Stimulated activated naive CD8-positive, alpha-beta T cell treated with anti-CD3 and anti-CD28 coated beads, Interleukin-15, Interleukin-2, amounts not matched to agents 100 ng/mL and 50 ng/mL, for 24 hours (primary cell): ENCODE results near the gene ABCB1.

ENCODE experiments used
- H3K27ac Mint-ChIP-seq: one replicate; pipeline ENCODE4 v1.8.0; 2021; ENCODE audit warnings: mild to moderate bottlenecking, mixed read lengths
- H3K27me3 Mint-ChIP-seq: one replicate; pipeline ENCODE4 v1.8.0; 2021; ENCODE audit warnings: mixed read lengths
- H3K36me3 Mint-ChIP-seq: one replicate; pipeline ENCODE4 v1.8.0; 2021; ENCODE audit warnings: low read depth, mixed read lengths
- H3K4me1 Mint-ChIP-seq: one replicate; pipeline ENCODE4 v1.8.0; 2021; ENCODE audit warnings: low read depth, mixed read lengths
- H3K4me3 Mint-ChIP-seq: one replicate; pipeline ENCODE4 v1.8.0; 2021; ENCODE audit warnings: mild to moderate bottlenecking, mixed read lengths
- H3K9me3 Mint-ChIP-seq: one replicate; pipeline ENCODE4 v1.8.0; 2021; ENCODE audit warnings: mixed read lengths

The ABCB1 gene

GRCh38 chr7:87600130-87601124 is at the start of gene ABCB1:
TSS of gene ABCB1 (minus strand) at chr7:87600884. CDS start at chr7:87600184, 700 bp downstream.
- H3K27me3 Mint-ChIP-seq = peaks cover 25% of the 10 kb centered on the region
- peak within 1 kb of the TSS; percentile 83 for H3K4me3 Mint-ChIP-seq

GRCh38 chr7:87648316-87648715 is 47.6 kb upstream of the ABCB1 start:
- no peaks in the 10 kb centered on the region for H3K36me3 Mint-ChIP-seq
- peaks cover 6% of the 10 kb centered on the region for H3K27me3 Mint-ChIP-seq
- no peaks in the 10 kb centered on the region for H3K4me1 Mint-ChIP-seq
- H3K27ac Mint-ChIP-seq = no peak overlapping the region
- H3K9me3 Mint-ChIP-seq = no peaks in the 10 kb centered on the region
- no peak overlapping the region for H3K4me3 Mint-ChIP-seq

More at GRCh38 chr7:87600130-87601124, at the start of gene ABCB1:
- H3K27ac Mint-ChIP-seq = peak within 1 kb of the TSS; percentile 80
- H3K9me3 Mint-ChIP-seq = no peaks in the 10 kb centered on the region
- no peaks in the 10 kb centered on the region for H3K36me3 Mint-ChIP-seq
- H3K4me1 Mint-ChIP-seq = peaks cover 34% of the 10 kb centered on the region

- Mint-ChIP-seq H3K27me3 (peaks cover 6% of the 10 kb centered on the region), H3K9me3 (no peaks in the 10 kb centered on the region), H3K4me1 (no peaks in the 10 kb centered on the region), H3K27ac (no peak overlapping the region), H3K36me3 (no peaks in the 10 kb centered on the region), H3K4me3 (no peak overlapping the region)
Measured at GRCh38 chr7:87645446-87645845, 44.8 kb upstream of the ABCB1 start.

- no peaks in the 10 kb centered on the region for H3K27me3 Mint-ChIP-seq
Measured at GRCh38 chr7:87635921-87636320, 35.2 kb upstream of the ABCB1 start.

GRCh38 chr7:87628780-87629569 is 28.3 kb upstream of the ABCB1 start:
- Mint-ChIP-seq H3K27me3 (peaks cover 10% of the 10 kb centered on the region), H3K36me3 (no peaks in the 10 kb centered on the region), H3K27ac (no peak overlapping the region), H3K4me1 (peaks cover 8% of the 10 kb centered on the region), H3K4me3 (peak overlapping the region; percentile 77), H3K9me3 (no peaks in the 10 kb centered on the region)

More at GRCh38 chr7:87635921-87636320, 35.2 kb upstream of the ABCB1 start:
- H3K4me1 Mint-ChIP-seq = no peaks in the 10 kb centered on the region
- no peak overlapping the region for H3K27ac Mint-ChIP-seq
- no peaks in the 10 kb centered on the region for H3K36me3 Mint-ChIP-seq
- H3K9me3 Mint-ChIP-seq = no peaks in the 10 kb centered on the region
- H3K4me3 Mint-ChIP-seq = no peak overlapping the region

- Mint-ChIP-seq H3K27ac (no peak overlapping the region), H3K4me1 (peaks cover 8% of the 10 kb centered on the region), H3K36me3 (no peaks in the 10 kb centered on the region), H3K4me3 (peak overlapping the region; percentile 77), H3K27me3 (peaks cover 10% of the 10 kb centered on the region), H3K9me3 (no peaks in the 10 kb centered on the region)
Measured at GRCh38 chr7:87627634-87627994, 26.9 kb upstream of the ABCB1 start.

GRCh38 chr7:87625101-87625500 is 24.4 kb upstream of the ABCB1 start:
- Mint-ChIP-seq H3K36me3 (no peaks in the 10 kb centered on the region), H3K9me3 (no peaks in the 10 kb centered on the region), H3K4me3 (no peak overlapping the region), H3K27ac (no peak overlapping the region), H3K27me3 (peaks cover 19% of the 10 kb centered on the region), H3K4me1 (peaks cover 8% of the 10 kb centered on the region)

GRCh38 chr7:87624628-87625027 is 23.9 kb upstream of the ABCB1 start:
- no peak overlapping the region for H3K27ac Mint-ChIP-seq
- H3K4me1 Mint-ChIP-seq = peaks cover 8% of the 10 kb centered on the region
- H3K9me3 Mint-ChIP-seq = no peaks in the 10 kb centered on the region
- H3K4me3 Mint-ChIP-seq = no peak overlapping the region
- H3K36me3 Mint-ChIP-seq = no peaks in the 10 kb centered on the region
- peaks cover 19% of the 10 kb centered on the region for H3K27me3 Mint-ChIP-seq

GRCh38 chr7:87615197-87615596 is 14.5 kb upstream of the ABCB1 start:
- Mint-ChIP-seq H3K27me3 (peaks cover 18% of the 10 kb centered on the region), H3K27ac (no peak overlapping the region), H3K36me3 (no peaks in the 10 kb centered on the region), H3K4me3 (no peak overlapping the region), H3K4me1 (no peaks in the 10 kb centered on the region), H3K9me3 (peaks cover 3% of the 10 kb centered on the region)

- no peaks in the 10 kb centered on the region for H3K36me3 Mint-ChIP-seq
- no peak overlapping the region for H3K27ac Mint-ChIP-seq
- no peaks in the 10 kb centered on the region for H3K4me1 Mint-ChIP-seq
- no peak overlapping the region for H3K4me3 Mint-ChIP-seq
- H3K27me3 Mint-ChIP-seq = peaks cover 17% of the 10 kb centered on the region
- no peaks in the 10 kb centered on the region for H3K9me3 Mint-ChIP-seq
Measured at GRCh38 chr7:87609916-87610315, 9.2 kb upstream of the ABCB1 start.

GRCh38 chr7:87608431-87608830 is 7.7 kb upstream of the ABCB1 start:
- no peak overlapping the region for H3K27ac Mint-ChIP-seq
- H3K4me3 Mint-ChIP-seq = no peak overlapping the region

GRCh38 chr7:87604264-87604663 is 3.6 kb upstream of the ABCB1 start:
- Mint-ChIP-seq H3K27me3 (peaks cover 36% of the 10 kb centered on the region), H3K4me1 (peaks cover 22% of the 10 kb centered on the region), H3K9me3 (no peaks in the 10 kb centered on the region), H3K36me3 (no peaks in the 10 kb centered on the region), H3K4me3 (no peak overlapping the region), H3K27ac (no peak overlapping the region)

More at GRCh38 chr7:87608431-87608830, 7.7 kb upstream of the ABCB1 start:
- H3K36me3 Mint-ChIP-seq = no peaks in the 10 kb centered on the region
- peaks cover 26% of the 10 kb centered on the region for H3K27me3 Mint-ChIP-seq
- H3K9me3 Mint-ChIP-seq = no peaks in the 10 kb centered on the region
- H3K4me1 Mint-ChIP-seq = no peaks in the 10 kb centered on the region

- Mint-ChIP-seq H3K27me3 (peaks cover 21% of the 10 kb centered on the region), H3K4me3 (peak overlapping the region; percentile 83), H3K9me3 (no peaks in the 10 kb centered on the region), H3K36me3 (no peaks in the 10 kb centered on the region), H3K27ac (peak overlapping the region; percentile 81), H3K4me1 (peaks cover 34% of the 10 kb centered on the region)
Measured at GRCh38 chr7:87599336-87599735, 1.3 kb downstream of the ABCB1 start.

GRCh38 chr7:87598234-87599009 is 2.3 kb downstream of the ABCB1 start:
- H3K27ac Mint-ChIP-seq = no peak overlapping the region
- peaks cover 13% of the 10 kb centered on the region for H3K27me3 Mint-ChIP-seq
- H3K9me3 Mint-ChIP-seq = no peaks in the 10 kb centered on the region
- H3K36me3 Mint-ChIP-seq = no peaks in the 10 kb centered on the region
- H3K4me3 Mint-ChIP-seq = peak overlapping the region; percentile 57
- peaks cover 34% of the 10 kb centered on the region for H3K4me1 Mint-ChIP-seq
